ENCODE data around the gene SERINC5. TPM values are rescaled to one million over a fixed set of nuclear protein-coding genes. Genes with fewer than 3 reads are reported as not detected.

SERINC5 gene
- total RNA-seq, 1 experiment from 2014 or later: 52.3 TPM

GRCh38 chr5:80231243-80231642, 24.6 kb downstream of the SERINC5 start:
- Histone ChIP-seq H2BK120ac (ENCODE audit: low read depth, low read length, poor library complexity, severe bottlenecking) (no peak overlapping the region), H3K4me2 (ENCODE audit: insufficient read depth, insufficient read length, low read length) (no peak overlapping the region), H2AK5ac (ENCODE audit: insufficient read length, low read length) (no peak overlapping the region), H2BK20ac (ENCODE audit: low read depth, low read length, poor library complexity, severe bottlenecking) (no peak overlapping the region), H2BK15ac (ENCODE audit: low read depth, low read length) (no peak overlapping the region), H3K23me2 (ENCODE audit: insufficient read length, low read depth, low read length, poor library complexity, severe bottlenecking) (no peaks in the 10 kb centered on the region), H4K8ac (replicated peaks; ENCODE audit: insufficient read length, low read depth, low read length) (no peak overlapping the region), H2AFZ (ENCODE audit: low read length) (no peak overlapping the region), H3K79me1 (ENCODE audit: insufficient read depth, low read depth, low read length, poor library complexity, severe bottlenecking) (peaks cover 13% of the 10 kb centered on the region), H3K27me3 (ENCODE audit: insufficient read depth, low read length) (no peaks in the 10 kb centered on the region), H3K27ac (ENCODE audit: insufficient read length, low read depth, low read length) (no peak overlapping the region), H3K14ac (ENCODE audit: insufficient read depth, low read length) (no peak overlapping the region), H4K20me1 (ENCODE audit: control insufficient read depth, insufficient read depth, insufficient read length) (no peaks in the 10 kb centered on the region), H2BK5ac (ENCODE audit: insufficient read length, low read length) (no peak overlapping the region), H3K79me2 (ENCODE audit: insufficient read depth, low read length) (peaks cover 32% of the 10 kb centered on the region; the same call in 1 of the 2 replicates), H3K9ac (ENCODE audit: extremely low read depth, insufficient read length, low read length) (no peak overlapping the region), H3K23ac (ENCODE audit: insufficient read length, low read depth, low read length) (no peak overlapping the region), H3K4me1 (ENCODE audit: insufficient read depth, low read length) (peaks cover 6% of the 10 kb centered on the region; the same call in 1 of the 2 replicates), H4K5ac (ENCODE audit: insufficient read length, low read depth, low read length) (no peak overlapping the region), H4K91ac (ENCODE audit: insufficient read length, low read depth, low read length) (no peak overlapping the region), H3K18ac (ENCODE audit: insufficient read length, low read depth, low read length) (no peak overlapping the region), H3K4ac (ENCODE audit: low read depth, low read length) (no peak overlapping the region), H3T11ph (ENCODE audit: low read length) (no peak overlapping the region), H3K56ac (ENCODE audit: insufficient read length, low read depth, low read length) (no peak overlapping the region), H2BK12ac (ENCODE audit: insufficient read length, low read depth, low read length) (no peak overlapping the region), H3K9me3 (ENCODE audit: control insufficient read depth, low read depth, low read length) (no peaks in the 10 kb centered on the region)
- no peaks in the 10 kb centered on the region for H3K27me3 Mint-ChIP-seq (ENCODE audit: low read depth)
- H3K9me3 Mint-ChIP-seq: no peaks in the 10 kb centered on the region
- H3K36me3 Mint-ChIP-seq (ENCODE audit: insufficient read depth in 1 of 3, low read depth in 3 of 3): no peaks in the 10 kb centered on the region; a peak in 2 of 7 replicates
- no peak for TF ChIP-seq CTCF (conservative IDR thresholded peaks at IDR 0.05)
- H3K27ac Mint-ChIP-seq: peak overlapping the region in 1 of 3 experiments; percentile 25; a peak in 1 of 7 replicates
- no peak overlapping the region for H3K4me3 Mint-ChIP-seq
- no CpG with 5 or more reads among the region's 3 CpGs for WGBS (ENCODE audit: extremely low coverage, insufficient read length, low lambda C conversion rate)
- H3K4me1 Mint-ChIP-seq: peaks cover 25 to 28% of the 10 kb centered on the region in 2 experiments
- no peak for DNase-seq

Data from H9 (cell line).